GM21529 (cell line): ENCODE data around the gene PDE6D.
"Not testable (repeated sequence)": the region's sequence is repeated elsewhere in the genome, so short reads cannot be mapped to it uniquely, and the experiment has no call there.

Experiments
- ATAC-seq: cut with Tn5 transposase; IDR thresholded peaks from one replicate; pipeline ENCODE4 v1.9.1; 2021; ENCODE audit not compliant: unreplicated experiment

Gene PDE6D

GRCh38 chr2:231720987-231721966 lies 59.8 kb downstream of the PDE6D start:
- peak; percentile 85 for ATAC-seq

- peak; percentile 4 for ATAC-seq
These were observed 60.6 kb downstream of the PDE6D start for GRCh38 chr2:231720292-231720986.

GRCh38 chr2:231718799-231719198 lies 62.3 kb downstream of the PDE6D start:
- ATAC-seq, result no peak

DNA sequence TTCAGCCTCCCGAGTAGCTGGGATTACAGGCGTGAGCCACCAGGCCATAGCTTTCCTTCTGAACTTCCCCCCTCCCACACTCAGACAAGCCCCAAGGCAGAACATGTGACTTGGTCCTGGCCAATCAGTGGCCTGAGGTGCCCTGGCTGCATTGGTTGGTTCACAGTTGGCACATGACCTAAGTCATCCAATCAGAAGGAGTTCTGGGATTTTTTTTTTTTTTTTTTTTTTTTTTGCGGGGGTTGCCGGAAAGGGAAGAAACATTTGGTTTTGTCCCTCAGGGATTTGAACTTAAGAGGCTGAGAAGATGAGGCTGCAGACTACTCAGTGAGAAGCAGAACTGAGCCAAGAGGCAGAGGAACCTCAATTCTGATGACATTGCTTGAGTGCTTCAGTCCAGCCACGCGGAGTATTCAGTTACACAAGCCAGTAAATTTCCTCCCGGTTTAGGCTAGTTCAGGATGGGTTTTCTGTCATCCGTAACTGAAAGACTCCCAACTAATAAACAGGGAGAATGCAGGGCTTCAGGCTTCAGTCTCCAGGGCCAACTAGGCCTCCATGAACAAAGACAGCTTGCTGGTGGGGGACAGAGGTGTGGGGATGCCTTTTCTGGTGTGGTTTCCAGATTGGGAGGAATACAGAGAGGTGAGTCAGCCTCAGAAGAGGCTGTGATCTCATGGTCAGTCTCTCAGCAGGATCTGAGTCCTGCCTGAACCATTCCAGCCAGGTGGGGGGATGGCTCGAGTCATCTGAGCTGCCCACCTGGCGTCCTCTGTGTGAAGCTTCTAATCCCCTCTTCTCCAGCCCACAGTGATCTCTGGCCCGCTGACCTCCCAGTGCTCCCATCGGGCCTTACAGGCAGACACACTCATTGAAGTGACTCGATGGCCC lies 63.6 kb downstream of the PDE6D start:
- no peak for ATAC-seq

- ATAC-seq, result no peak
These were observed 64.3 kb downstream of the PDE6D start for GRCh38 chr2:231716666-231717280.

- no peak for ATAC-seq
These were observed 65.0 kb downstream of the PDE6D start for GRCh38 chr2:231715988-231716616.

DNA sequence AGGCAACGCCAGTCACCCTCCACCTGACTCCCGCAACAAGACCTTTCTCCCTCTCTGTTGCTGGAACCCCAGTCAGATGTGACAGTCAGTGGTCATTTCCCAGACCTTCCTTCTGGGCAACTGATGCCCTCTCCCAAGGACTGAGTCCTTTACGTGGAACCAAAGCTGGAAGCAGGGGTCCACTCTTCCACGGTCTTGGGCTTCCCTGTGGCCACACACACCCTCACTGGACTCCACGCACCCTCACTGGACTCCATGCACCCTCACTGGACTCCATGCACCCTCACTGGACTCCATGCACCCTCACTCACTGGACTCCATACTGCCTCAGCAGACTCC lies 65.6 kb downstream of the PDE6D start:
- no peak for ATAC-seq

DNA sequence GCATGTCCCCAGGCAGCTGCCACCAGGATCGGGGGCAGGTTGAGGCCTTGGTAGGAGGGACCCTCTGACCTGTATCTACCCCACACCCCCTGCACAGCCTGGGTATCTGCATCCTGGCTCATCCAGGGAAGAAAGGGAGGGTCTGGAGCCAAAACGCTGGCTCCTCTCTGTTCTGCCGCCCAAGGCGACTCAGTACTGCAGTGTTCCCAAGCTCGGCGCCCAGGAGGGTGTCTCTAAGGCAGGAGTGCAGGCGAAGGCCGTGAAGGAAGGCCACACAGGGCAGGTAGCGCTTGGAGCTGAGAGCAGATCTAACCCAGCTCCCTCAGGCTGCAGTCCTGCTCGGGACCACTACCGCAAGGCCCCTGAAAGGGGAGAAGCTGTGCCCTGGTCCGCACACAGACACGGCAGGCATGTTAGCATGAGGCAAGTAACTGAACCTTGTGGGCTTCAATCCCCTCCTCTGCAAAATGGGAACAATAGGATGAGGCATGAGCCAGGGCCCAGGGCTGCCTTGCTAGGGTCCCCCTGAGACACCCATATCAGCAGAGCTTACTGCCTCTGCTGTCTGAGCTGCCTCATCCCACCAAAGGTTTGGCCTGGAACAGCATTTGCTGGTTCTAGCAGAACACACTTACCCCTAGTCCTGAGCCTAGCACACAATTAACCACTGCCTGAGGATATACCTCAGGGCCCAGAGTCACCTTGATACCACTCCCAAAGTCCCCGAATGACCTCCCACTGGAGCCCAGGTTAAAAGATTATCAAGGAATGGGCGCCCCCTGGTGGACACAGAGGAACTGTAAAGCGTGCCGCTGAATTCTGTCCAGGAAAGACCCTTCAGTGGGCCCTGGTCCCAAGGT lies 66.2 kb downstream of the PDE6D start:
- no peak for ATAC-seq

DNA sequence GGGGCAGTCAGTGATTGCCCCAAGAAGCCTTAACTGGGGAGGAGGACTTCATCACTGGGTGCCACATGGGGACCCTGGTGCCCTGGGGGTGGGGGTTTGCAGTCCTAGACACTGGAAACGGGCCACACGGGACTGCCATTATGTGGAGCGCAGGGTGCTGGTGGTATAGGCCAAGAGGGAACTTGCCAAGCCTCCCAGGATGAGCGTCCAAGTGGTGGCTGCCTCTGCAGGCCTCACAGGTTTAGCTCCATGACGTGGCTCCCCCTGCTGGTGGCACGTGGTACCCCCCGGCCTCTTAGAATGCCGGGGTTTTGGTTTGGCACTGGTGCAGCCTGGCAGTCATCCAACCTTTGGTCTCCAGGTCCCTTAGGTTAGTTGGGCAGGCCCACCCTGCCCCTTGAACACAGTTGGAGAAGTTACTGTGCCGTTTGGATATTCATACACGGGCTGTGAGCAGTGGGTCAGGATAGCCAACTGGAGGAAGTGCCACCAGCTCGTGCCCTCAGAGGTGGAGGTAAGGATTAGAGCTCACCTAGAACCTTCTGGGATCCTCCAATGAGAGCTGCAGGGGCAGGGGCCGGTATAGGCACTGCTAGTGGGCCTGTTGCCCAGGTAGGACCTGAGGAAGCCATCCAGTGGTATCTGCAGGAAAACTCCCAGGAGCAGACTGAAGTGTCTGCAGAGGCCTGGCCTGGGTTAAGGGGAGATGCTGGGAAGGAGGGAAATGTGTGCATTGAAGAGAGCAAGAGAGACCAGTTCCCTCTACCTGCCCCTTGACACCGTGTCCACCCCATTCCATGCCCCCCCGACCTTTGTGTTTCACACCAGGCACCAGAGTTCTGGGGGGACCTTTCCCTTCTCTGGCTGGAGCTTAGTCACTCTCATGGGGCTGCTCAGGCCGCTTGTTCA lies 67.1 kb downstream of the PDE6D start:
- no peak for ATAC-seq

DNA sequence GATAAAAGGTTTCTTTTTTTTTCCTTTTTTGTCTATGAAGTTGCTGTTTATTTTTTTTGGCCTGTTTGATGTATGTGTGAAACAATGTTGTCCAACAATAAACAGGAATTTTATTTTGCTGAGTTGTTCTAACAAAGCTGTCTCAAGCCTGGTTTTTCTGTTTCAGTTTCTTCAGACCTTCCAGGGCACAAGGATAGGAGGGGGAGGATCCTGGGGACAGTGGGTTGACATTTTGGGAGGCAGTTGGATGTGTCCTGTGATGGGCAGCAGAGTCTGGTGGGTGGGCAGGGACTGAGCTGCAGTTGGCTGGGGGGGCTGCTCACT lies 67.7 kb downstream of the PDE6D start:
- ATAC-seq, result not testable (repeated sequence)

GRCh38 chr2:231712451-231713021 lies 68.5 kb downstream of the PDE6D start:
- not testable (repeated sequence) for ATAC-seq

GRCh38 chr2:231711677-231712450 lies 69.2 kb downstream of the PDE6D start:
- no peak for ATAC-seq

- ATAC-seq, result no peak
These were observed 70.0 kb downstream of the PDE6D start for GRCh38 chr2:231710799-231711676.

DNA sequence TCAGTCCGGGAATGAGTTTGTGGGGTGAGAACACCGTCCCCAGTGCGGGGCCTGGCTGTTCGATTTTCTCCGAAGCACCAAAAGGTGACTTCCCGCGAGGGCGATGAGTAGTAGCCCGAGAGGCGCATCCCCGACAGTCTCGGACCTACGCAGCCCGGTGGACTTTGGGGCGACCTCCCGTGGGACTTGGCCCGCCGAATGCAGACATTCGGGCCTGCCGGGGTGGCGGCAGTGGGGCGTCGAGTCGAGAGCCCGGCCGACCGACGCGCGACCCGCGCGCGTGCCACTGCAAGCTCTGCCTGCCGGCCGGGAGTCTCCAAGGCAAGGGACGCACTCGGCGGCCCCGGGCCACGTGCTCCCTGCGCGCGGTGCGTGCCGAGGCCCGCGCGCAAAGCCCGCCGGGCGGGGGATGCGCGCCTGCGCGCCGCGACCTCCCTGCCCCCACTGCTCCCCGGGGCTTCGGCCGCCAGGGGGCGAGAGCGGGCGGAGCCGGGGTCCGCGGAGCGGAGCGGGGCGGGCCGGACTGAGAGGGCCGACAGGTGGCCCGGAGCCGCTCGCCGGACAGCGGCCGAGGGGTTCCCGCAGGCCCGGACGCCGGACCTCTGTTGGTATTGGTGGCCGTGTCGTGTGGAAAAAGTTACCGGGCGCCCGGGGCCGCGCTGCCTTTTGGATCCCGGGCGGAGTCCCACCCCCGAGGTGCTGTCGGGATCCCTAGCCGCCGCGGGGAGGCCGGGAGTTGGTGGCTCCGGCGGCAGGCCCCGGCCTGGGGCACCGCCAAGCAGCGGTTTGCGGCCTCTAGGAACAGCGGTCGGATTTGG lies 70.9 kb downstream of the PDE6D start:
- ATAC-seq, result peak; percentile 25

DNA sequence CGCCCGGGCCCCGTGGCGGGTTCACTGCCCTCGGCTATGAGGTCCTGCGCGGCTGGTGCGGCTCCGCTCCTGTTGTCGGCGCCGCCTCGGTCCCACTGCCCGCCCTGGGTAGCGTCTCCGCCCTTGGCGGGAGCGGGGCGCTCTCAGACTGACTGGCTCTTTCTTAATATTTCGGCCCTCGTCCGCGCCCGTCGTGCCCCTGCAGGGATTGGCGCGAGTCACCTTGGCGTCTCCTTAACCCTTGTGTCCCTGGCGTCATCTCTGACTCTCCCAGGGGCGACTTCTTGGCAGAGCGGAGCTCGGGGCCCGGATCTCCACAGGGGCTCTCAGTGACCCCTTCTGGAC lies 71.5 kb downstream of the PDE6D start:
- no peak for ATAC-seq
